NCI-H2227 (cell line): Measurements from ENCODE around the gene GARIN6.
A peak's percentile ranks its signal among the peaks of the same experiment; 100 is the strongest.
"Not testable (repeated sequence)": the region's sequence is repeated elsewhere in the genome, so short reads cannot be mapped to it uniquely, and the experiment has no call there.

ENCODE experiments used
- DNase-seq: peaks from one replicate; lab custom pipeline; 2025; ENCODE audit not compliant: unreplicated experiment; lab: John Stamatoyannopoulos, UW

Gene GARIN6

GRCh38 chr12:99647453-99647852, at the start of gene GARIN6:
TSS of gene GARIN6 (plus strand) at chr12:99647753. CDS start at chr12:99648175, 422 bp downstream.
- no peak for DNase-seq

- no peak for DNase-seq
Measured at GRCh38 chr12:99598785-99599184, 48.8 kb upstream of the GARIN6 start.

- DNase-seq, result peak; percentile 46
Measured at GRCh38 chr12:99600388-99600787, 47.2 kb upstream of the GARIN6 start.

GRCh38 chr12:99609455-99610181, 37.9 kb upstream of the GARIN6 start:
- DNase-seq, result no peak

- DNase-seq, result no peak
Measured at GRCh38 chr12:99611117-99611516, 36.4 kb upstream of the GARIN6 start.

- DNase-seq, result no peak
Measured at GRCh38 chr12:99611599-99611998, 36.0 kb upstream of the GARIN6 start.

- no peak for DNase-seq
Measured at GRCh38 chr12:99618657-99619056, 28.9 kb upstream of the GARIN6 start.

GRCh38 chr12:99619389-99620158, 28.0 kb upstream of the GARIN6 start:
- DNase-seq, result no peak

- DNase-seq, result no peak
Measured at GRCh38 chr12:99620159-99620479, 27.4 kb upstream of the GARIN6 start.

GRCh38 chr12:99624591-99624990, 23.0 kb upstream of the GARIN6 start:
- not testable (repeated sequence) for DNase-seq

GRCh38 chr12:99627459-99627858, 20.1 kb upstream of the GARIN6 start:
- DNase-seq, result no peak

- no peak for DNase-seq
Measured at GRCh38 chr12:99644629-99645028, 2.9 kb upstream of the GARIN6 start.

- no peak for DNase-seq
Measured at GRCh38 chr12:99648183-99648582, 630 bp downstream of the GARIN6 start.

GRCh38 chr12:99649551-99649950, 2.0 kb downstream of the GARIN6 start:
- no peak for DNase-seq

- peak; percentile 12 for DNase-seq
Measured at GRCh38 chr12:99658671-99659349, 11.3 kb downstream of the GARIN6 start.

GRCh38 chr12:99670635-99671034, 23.1 kb downstream of the GARIN6 start:
- DNase-seq, result no peak

GRCh38 chr12:99680276-99680675, 32.7 kb downstream of the GARIN6 start:
- DNase-seq, result no peak

GRCh38 chr12:99686142-99686541, 38.6 kb downstream of the GARIN6 start:
- no peak for DNase-seq

GRCh38 chr12:99695050-99695449, 47.5 kb downstream of the GARIN6 start:
- DNase-seq, result no peak
